K562 (cell line): ENCODE data around the gene NRTN. TPM values are rescaled to one million over a fixed set of nuclear protein-coding genes. Genes with fewer than 3 reads are reported as not detected.

Source experiments
- MAFF ChIP-seq: IDR thresholded peaks from 2 replicates; pipeline ENCODE4 v1.6.1; 2012; ENCODE audit warnings: low read length, improper control_type of control experiment
- MEIS2 ChIP-seq: fragments of 450-650 bp; IDR thresholded peaks from 2 replicates; pipeline ENCODE4 v1.6.1; 2014; ENCODE audit warnings: mild to moderate bottlenecking; ENCODE audit not compliant: partially characterized antibody
- NCOA2 ChIP-seq, 2 experiments: fragments of 450-650 bp; IDR thresholded peaks; 2 replicates each; pipeline ENCODE4 v1.6.1; 2018; ENCODE audit warnings: mild to moderate bottlenecking in 2 of 2, moderate library complexity in 1 of 2; ENCODE audit not compliant: partially characterized antibody in 2 of 2
- POLR2AphosphoS5 ChIP-seq: IDR thresholded peaks from 2 replicates; pipeline ENCODE4 v1.6.1; 2011; ENCODE audit warnings: mild to moderate bottlenecking, low read depth, low read length, moderate library complexity; ENCODE audit not compliant: control insufficient read depth, insufficient read depth
- PTBP1 ChIP-seq: fragments of 200-400 bp; formaldehyde crosslinking; IDR thresholded peaks from 2 replicates; pipeline ENCODE4 v1.6.1; 2017; ENCODE audit warnings: low read depth, low read length
- TBL1XR1 ChIP-seq, 2 experiments: IDR thresholded peaks; 2 replicates each; pipeline ENCODE4 v1.6.1; 2012; ENCODE audit warnings: improper control_type of control experiment in 2 of 2, low read length in 2 of 2, mild to moderate bottlenecking in 1 of 2
- TCF3 ChIP-seq: sonication (generic); formaldehyde crosslinking; IDR thresholded peaks from 2 replicates; pipeline ENCODE4 v1.4.0; 2020; ENCODE audit warnings: mild to moderate bottlenecking, missing genetic modification reagents
- TFAM ChIP-seq: fragments of 250-450 bp; sonication (Bioruptor Pico); conservative IDR thresholded peaks from 2 replicates; pipeline ENCODE4 v1.5.0; 2021; ENCODE audit warnings: mild to moderate bottlenecking, moderate library complexity
- ZNF12 ChIP-seq: sonication (generic); formaldehyde crosslinking; IDR thresholded peaks from 2 replicates; pipeline ENCODE4 v1.4.0; 2020; ENCODE audit warnings: mild to moderate bottlenecking, missing genetic modification reagents
- ZNF197 ChIP-seq: fragments of 200-800 bp; sonication (Bioruptor generic); IDR thresholded peaks from 2 replicates; pipeline ENCODE4 v1.6.1; 2016; ENCODE audit warnings: low read depth, missing genetic modification characterization, missing compliant biosample characterization
- ZNF316 ChIP-seq: fragments of 450-650 bp; IDR thresholded peaks from 2 replicates; pipeline ENCODE4 v1.6.1; 2016
- polyA plus RNA-seq, 8 experiments: library from polyadenylated mRNA; depleted of rRNA in 4 of 8; stranded (reverse) in 5 of 8; unstranded in 3 of 8; fragments of >200 nt; fragmentation: Nextera tagmentation in 2 of 8; fragmentation: Illumina TruSeq in 1 of 8; extraction: Ambion mirVana in 2 of 8; extraction: Trizol in 1 of 8; gene quantifications; 2 replicates each; pipeline versions ENCODE4 v1.2.1 to v1.2.3, GENCODE V29; 2011 to 2014; ENCODE audit warnings: inconsistent platforms in 1 of 8, missing spikeins in 1 of 8
- total RNA-seq, 7 experiments: library from RNA; depleted of rRNA in 6 of 7; stranded (reverse); fragments of >200 nt in 6 of 7; fragmentation: Illumina TruSeq in 2 of 7; extraction: Trizol in 2 of 7; gene quantifications; 2 replicates each; pipeline versions ENCODE4 v1.2.1 to v1.2.3, GENCODE V29; 2011 to 2021; ENCODE audit warnings: low replicate concordance in 1 of 7
- TF ChIP-seq, protein P1 (sequence below): fragments of 450-650 bp; formaldehyde crosslinking; IDR thresholded peaks from 2 replicates; pipeline ENCODE4 v1.4.0; 2022; ENCODE audit warnings: missing genetic modification characterization
- TF ChIP-seq, protein P2 (sequence below): fragments of 450-650 bp; IDR thresholded peaks from one replicate; pipeline ENCODE4 v1.6.1; 2018; ENCODE audit warnings: mild to moderate bottlenecking, moderate library complexity; ENCODE audit not compliant: partially characterized antibody
- TF ChIP-seq, protein P3 (sequence below): fragments of 250-450 bp; sonication (Bioruptor Pico); IDR thresholded peaks from 2 replicates; pipeline ENCODE4 v1.5.0; 2020; ENCODE audit warnings: mild to moderate bottlenecking, borderline replicate concordance
- TF ChIP-seq, protein P4 (sequence below): fragments of 250-450 bp; sonication (Bioruptor Pico); IDR thresholded peaks from 2 replicates; pipeline ENCODE4 v1.9.0; 2021; ENCODE audit warnings: mild to moderate bottlenecking, inconsistent platforms
- TF ChIP-seq, protein P5 (sequence below): fragments of 250-450 bp; sonication (Bioruptor Pico); IDR thresholded peaks from 2 replicates; pipeline ENCODE4 v1.8.0; 2022; ENCODE audit warnings: moderate library complexity, mild to moderate bottlenecking, inconsistent platforms
- TF ChIP-seq, protein P6 (sequence below): fragments of 200-800 bp; sonication (Bioruptor generic); IDR thresholded peaks from 2 replicates; pipeline ENCODE4 v1.6.1; 2017; ENCODE audit warnings: missing genetic modification characterization, missing compliant biosample characterization

The NRTN gene
- total and polyA plus RNA-seq, 9 of the 15 experiments (the other 6 are each of a cell fraction or from before 2014, with no cell fraction given), result 0.62 to 8.1 (median 1.6) TPM; not detected in 2

DNA sequence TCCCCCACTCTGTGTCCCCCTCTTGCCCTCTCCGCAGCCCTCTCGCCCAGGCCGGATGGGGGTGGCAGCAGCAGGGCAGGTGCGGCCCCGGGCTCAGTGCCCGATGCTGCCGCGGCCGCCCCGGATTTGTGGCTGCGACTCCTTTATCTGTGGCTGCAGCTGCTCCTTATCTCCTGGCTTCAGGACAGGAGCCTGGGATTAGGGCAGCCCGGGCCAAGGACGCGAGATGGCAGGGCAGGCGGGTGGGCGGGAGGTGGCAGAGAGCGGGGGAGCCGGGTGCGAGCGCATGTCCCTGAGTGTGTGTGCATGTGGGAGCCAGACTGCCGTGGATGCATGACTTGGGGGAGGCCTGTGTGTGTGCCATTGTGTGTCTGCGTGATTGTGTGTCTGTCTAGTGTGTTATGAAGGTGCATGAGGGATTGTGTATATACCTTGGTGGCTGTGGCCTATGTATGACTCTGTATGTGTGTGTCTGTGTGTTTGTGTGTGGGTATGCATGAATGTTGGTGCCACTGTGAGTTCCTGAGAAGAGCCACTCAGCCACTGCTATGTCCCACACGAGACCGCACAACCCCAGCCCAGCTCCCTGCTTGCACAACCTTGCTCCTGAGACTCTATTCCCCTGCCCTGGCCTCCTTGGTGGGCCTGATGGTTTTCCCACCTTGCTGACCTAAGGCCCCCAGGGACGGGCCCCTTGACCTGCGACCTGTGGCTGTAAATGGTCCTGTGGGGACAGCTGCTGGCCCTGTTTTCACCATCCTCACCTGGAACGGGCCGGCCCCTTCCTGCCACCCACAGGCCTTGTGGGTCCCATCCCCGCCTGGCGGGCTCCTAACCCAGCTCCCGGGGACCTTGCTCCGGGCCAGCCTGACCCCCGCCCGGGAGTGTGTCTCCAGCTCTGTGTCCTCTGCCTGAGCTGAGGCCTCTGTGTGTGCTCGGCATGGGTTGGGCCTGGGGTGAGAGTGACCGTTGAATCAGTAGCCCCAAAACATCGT, 5.3 kb upstream of the NRTN start (continued):
- TF ChIP-seq POLR2AphosphoS5, result peak; percentile 97
- TF ChIP-seq TFAM (CRISPR knock-in tag), result no peak
- peak; percentile 99 for TF ChIP-seq TCF3 (CRISPR knock-in tag)
- TF ChIP-seq, protein P1, sequence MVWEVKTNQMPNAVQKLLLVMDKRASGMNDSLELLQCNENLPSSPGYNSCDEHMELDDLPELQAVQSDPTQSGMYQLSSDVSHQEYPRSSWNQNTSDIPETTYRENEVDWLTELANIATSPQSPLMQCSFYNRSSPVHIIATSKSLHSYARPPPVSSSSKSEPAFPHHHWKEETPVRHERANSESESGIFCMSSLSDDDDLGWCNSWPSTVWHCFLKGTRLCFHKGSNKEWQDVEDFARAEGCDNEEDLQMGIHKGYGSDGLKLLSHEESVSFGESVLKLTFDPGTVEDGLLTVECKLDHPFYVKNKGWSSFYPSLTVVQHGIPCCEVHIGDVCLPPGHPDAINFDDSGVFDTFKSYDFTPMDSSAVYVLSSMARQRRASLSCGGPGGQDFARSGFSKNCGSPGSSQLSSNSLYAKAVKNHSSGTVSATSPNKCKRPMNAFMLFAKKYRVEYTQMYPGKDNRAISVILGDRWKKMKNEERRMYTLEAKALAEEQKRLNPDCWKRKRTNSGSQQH (CRISPR knock-in tag), result no peak; the same call in 1 of the 2 replicates
- TF ChIP-seq, protein P2, sequence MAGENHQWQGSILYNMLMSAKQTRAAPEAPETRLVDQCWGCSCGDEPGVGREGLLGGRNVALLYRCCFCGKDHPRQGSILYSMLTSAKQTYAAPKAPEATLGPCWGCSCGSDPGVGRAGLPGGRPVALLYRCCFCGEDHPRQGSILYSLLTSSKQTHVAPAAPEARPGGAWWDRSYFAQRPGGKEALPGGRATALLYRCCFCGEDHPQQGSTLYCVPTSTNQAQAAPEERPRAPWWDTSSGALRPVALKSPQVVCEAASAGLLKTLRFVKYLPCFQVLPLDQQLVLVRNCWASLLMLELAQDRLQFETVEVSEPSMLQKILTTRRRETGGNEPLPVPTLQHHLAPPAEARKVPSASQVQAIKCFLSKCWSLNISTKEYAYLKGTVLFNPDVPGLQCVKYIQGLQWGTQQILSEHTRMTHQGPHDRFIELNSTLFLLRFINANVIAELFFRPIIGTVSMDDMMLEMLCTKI, result no peak
- peak; percentile 16 to 85; a peak in 3 of 4 replicates for TF ChIP-seq TBL1XR1 (IDR thresholded peaks at IDR 0.05; ENCODE audit: low read length in 2 of 2)
- no peak for TF ChIP-seq MAFF
- TF ChIP-seq ZNF12 (CRISPR knock-in tag), result 0 out of 2 replicates have a peak, but pooled peaks have one; percentile 5
- TF ChIP-seq, protein P3, sequence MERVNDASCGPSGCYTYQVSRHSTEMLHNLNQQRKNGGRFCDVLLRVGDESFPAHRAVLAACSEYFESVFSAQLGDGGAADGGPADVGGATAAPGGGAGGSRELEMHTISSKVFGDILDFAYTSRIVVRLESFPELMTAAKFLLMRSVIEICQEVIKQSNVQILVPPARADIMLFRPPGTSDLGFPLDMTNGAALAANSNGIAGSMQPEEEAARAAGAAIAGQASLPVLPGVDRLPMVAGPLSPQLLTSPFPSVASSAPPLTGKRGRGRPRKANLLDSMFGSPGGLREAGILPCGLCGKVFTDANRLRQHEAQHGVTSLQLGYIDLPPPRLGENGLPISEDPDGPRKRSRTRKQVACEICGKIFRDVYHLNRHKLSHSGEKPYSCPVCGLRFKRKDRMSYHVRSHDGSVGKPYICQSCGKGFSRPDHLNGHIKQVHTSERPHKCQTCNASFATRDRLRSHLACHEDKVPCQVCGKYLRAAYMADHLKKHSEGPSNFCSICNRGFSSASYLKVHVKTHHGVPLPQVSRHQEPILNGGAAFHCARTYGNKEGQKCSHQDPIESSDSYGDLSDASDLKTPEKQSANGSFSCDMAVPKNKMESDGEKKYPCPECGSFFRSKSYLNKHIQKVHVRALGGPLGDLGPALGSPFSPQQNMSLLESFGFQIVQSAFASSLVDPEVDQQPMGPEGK (CRISPR knock-in tag), result no peak
- TF ChIP-seq MEIS2, result peak; percentile 29
- TF ChIP-seq, protein P4, sequence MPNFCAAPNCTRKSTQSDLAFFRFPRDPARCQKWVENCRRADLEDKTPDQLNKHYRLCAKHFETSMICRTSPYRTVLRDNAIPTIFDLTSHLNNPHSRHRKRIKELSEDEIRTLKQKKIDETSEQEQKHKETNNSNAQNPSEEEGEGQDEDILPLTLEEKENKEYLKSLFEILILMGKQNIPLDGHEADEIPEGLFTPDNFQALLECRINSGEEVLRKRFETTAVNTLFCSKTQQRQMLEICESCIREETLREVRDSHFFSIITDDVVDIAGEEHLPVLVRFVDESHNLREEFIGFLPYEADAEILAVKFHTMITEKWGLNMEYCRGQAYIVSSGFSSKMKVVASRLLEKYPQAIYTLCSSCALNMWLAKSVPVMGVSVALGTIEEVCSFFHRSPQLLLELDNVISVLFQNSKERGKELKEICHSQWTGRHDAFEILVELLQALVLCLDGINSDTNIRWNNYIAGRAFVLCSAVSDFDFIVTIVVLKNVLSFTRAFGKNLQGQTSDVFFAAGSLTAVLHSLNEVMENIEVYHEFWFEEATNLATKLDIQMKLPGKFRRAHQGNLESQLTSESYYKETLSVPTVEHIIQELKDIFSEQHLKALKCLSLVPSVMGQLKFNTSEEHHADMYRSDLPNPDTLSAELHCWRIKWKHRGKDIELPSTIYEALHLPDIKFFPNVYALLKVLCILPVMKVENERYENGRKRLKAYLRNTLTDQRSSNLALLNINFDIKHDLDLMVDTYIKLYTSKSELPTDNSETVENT, result no peak
- no peak for TF ChIP-seq ZNF316
- TF ChIP-seq, protein P5, sequence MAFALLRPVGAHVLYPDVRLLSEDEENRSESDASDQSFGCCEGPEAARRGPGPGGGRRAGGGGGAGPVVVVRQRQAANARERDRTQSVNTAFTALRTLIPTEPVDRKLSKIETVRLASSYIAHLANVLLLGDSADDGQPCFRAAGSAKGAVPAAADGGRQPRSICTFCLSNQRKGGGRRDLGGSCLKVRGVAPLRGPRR (CRISPR knock-in tag), result no peak
- TF ChIP-seq PTBP1, result no peak
- TF ChIP-seq, protein P6, sequence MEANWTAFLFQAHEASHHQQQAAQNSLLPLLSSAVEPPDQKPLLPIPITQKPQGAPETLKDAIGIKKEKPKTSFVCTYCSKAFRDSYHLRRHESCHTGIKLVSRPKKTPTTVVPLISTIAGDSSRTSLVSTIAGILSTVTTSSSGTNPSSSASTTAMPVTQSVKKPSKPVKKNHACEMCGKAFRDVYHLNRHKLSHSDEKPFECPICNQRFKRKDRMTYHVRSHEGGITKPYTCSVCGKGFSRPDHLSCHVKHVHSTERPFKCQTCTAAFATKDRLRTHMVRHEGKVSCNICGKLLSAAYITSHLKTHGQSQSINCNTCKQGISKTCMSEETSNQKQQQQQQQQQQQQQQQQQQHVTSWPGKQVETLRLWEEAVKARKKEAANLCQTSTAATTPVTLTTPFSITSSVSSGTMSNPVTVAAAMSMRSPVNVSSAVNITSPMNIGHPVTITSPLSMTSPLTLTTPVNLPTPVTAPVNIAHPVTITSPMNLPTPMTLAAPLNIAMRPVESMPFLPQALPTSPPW, result peak; percentile 94
- TF ChIP-seq NCOA2 (IDR thresholded peaks at IDR 0.05; ENCODE audit: partially characterized antibody in 2 of 2), result no peak
- TF ChIP-seq ZNF197, result peak; percentile 91
